SK-N-SH (cell line): ENCODE measurements around the gene KIF25. TPM values are rescaled to one million over a fixed set of nuclear protein-coding genes. Genes with fewer than 3 reads are reported as not detected.

ENCODE experiments used
- CTCF ChIA-PET: fragments of 300-600, 350-600 bp; formaldehyde crosslinking; extraction: SDS; loops from one replicate; lab custom pipeline; 2021; lab: Yijun Ruan, JAX
- POLR2A ChIA-PET: fragments of 350-600 bp; sonication (Branson Sonifier 250); formaldehyde crosslinking; extraction: SDS; loops from one replicate; lab custom pipeline; 2020; ENCODE audit warnings: antibody characterized with exemption, inconsistent platforms; lab: Yijun Ruan, JAX
- DNase-seq: peaks from one replicate; pipeline ENCODE4 v3.0.0; 2012
- H2AFZ ChIP-seq: fragments of 200-600 bp; sonication (generic); 2 replicates; pipeline ENCODE4 v1.8.1; 2016; ENCODE audit warnings: antibody characterized with exemption, mild to moderate bottlenecking, low read depth
- H3F3A ChIP-seq: fragments of 200-600 bp; sonication (generic); replicated peaks from 2 replicates; pipeline ENCODE3; 2016; ENCODE audit warnings: antibody characterized with exemption, mild to moderate bottlenecking; ENCODE audit not compliant: insufficient read depth
- H3K27ac ChIP-seq, 2 experiments: fragments of 200-500 bp in 1 of 2; fragments of 200-600 bp in 1 of 2; sonication (Bioruptor generic) in 1 of 2; sonication (generic), shearing (Covaris generic) in 1 of 2; 2 replicates each; pipeline versions ENCODE4 v1.5.1 to v1.6.1; 2014 to 2016; ENCODE audit warnings: low read depth in 2 of 2, inconsistent platforms in 1 of 2, low read length in 1 of 2, mild to moderate bottlenecking in 1 of 2, mixed read lengths in 1 of 2
- H3K27me3 ChIP-seq: fragments of 200-600 bp; sonication (generic), shearing (Covaris generic); 2 replicates; pipeline ENCODE4 v1.6.1; 2016; ENCODE audit warnings: mixed run types; ENCODE audit not compliant: insufficient read depth
- H3K36me3 ChIP-seq, 2 experiments: fragments of 200-500 bp in 1 of 2; fragments of 200-600 bp in 1 of 2; sonication (Bioruptor generic) in 1 of 2; sonication (generic) in 1 of 2; replicated peaks in 1 of 2; 2 replicates each; pipeline versions ENCODE3 to v1.5.1; 2014 to 2016; ENCODE audit warnings: low read length in 1 of 2, mild to moderate bottlenecking in 1 of 2; ENCODE audit not compliant: insufficient read depth in 2 of 2, control insufficient read depth in 1 of 2
- H3K4me1 ChIP-seq, 2 experiments: fragments of 200-500 bp in 1 of 2; fragments of 200-600 bp in 1 of 2; sonication (Bioruptor generic) in 1 of 2; sonication (generic), shearing (Covaris generic) in 1 of 2; 2 replicates each; pipeline versions ENCODE4 v1.5.1 to v1.6.1; 2014 to 2016; ENCODE audit warnings: low read depth in 1 of 2, low read length in 1 of 2, mixed run types in 1 of 2; ENCODE audit not compliant: insufficient read depth in 2 of 2, control insufficient read depth in 1 of 2
- H3K4me2 ChIP-seq: fragments of 200-600 bp; sonication (generic), shearing (Covaris generic); 2 replicates; pipeline ENCODE4 v1.6.1; 2017; ENCODE audit warnings: mixed run types
- H3K4me3 ChIP-seq, 2 experiments: fragments of 200-500 bp in 1 of 2; fragments of 200-600 bp in 1 of 2; sonication (Bioruptor generic) in 1 of 2; sonication (generic), shearing (Covaris generic) in 1 of 2; 2 replicates each; pipeline versions ENCODE4 v1.5.1 to v1.8.1; 2014 to 2016; ENCODE audit warnings: low read depth in 2 of 2, inconsistent platforms in 1 of 2, low read length in 1 of 2, mild to moderate bottlenecking in 1 of 2, mixed read lengths in 1 of 2, moderate library complexity in 1 of 2
- H3K79me2 ChIP-seq: fragments of 200-600 bp; sonication (generic); 2 replicates; pipeline ENCODE4 v1.8.1; 2017; ENCODE audit warnings: mild to moderate bottlenecking; ENCODE audit not compliant: insufficient read depth
- H3K9ac ChIP-seq: fragments of 200-600 bp; sonication (generic); 2 replicates; pipeline ENCODE4 v1.6.1; 2017; ENCODE audit warnings: mixed run types
- H3K9me2 ChIP-seq: fragments of 200-600 bp; sonication (generic); 2 replicates; pipeline ENCODE4 v1.6.1; 2017; ENCODE audit warnings: mixed run types
- H3K9me3 ChIP-seq: fragments of 200-600 bp; sonication (generic); 2 replicates; pipeline ENCODE4 v1.6.1; 2017; ENCODE audit warnings: mixed run types, mild to moderate bottlenecking, moderate library complexity
- H4K20me1 ChIP-seq: fragments of 200-600 bp; sonication (generic); 2 replicates; pipeline ENCODE4 v1.6.1; 2017; ENCODE audit warnings: mild to moderate bottlenecking, mixed run types; ENCODE audit not compliant: insufficient read depth
- CHD2 ChIP-seq: fragments of 150-350 bp; IDR thresholded peaks from 2 replicates; pipeline ENCODE4 v1.6.1; 2018; ENCODE audit warnings: low read length; ENCODE audit not compliant: partially characterized antibody
- ELF1 ChIP-seq: IDR thresholded peaks from 2 replicates; pipeline ENCODE4 v1.4.0; 2012
- EP300 ChIP-seq, 2 experiments: IDR thresholded peaks; 2 replicates each; pipeline versions ENCODE4 v1.4.0 to v1.6.1; 2012; ENCODE audit warnings: borderline replicate concordance in 1 of 2, low read depth in 1 of 2, low read length in 1 of 2
- FOSL2 ChIP-seq: IDR thresholded peaks from 2 replicates; pipeline ENCODE4 v1.4.0; 2012; ENCODE audit warnings: low read depth, mild to moderate bottlenecking, moderate library complexity, borderline replicate concordance
- FOXJ3 ChIP-seq: sonication (generic); formaldehyde crosslinking; IDR thresholded peaks from 2 replicates; pipeline ENCODE4 v1.5.1; 2020; ENCODE audit warnings: mild to moderate bottlenecking, missing genetic modification reagents
- FOXM1 ChIP-seq: IDR thresholded peaks from 2 replicates; pipeline ENCODE4 v1.4.0; 2012; ENCODE audit warnings: low read depth, mild to moderate bottlenecking
- GABPA ChIP-seq: IDR thresholded peaks from 2 replicates; pipeline ENCODE4 v1.4.0; 2012; ENCODE audit warnings: low read depth, mild to moderate bottlenecking
- JUND ChIP-seq: IDR thresholded peaks from 2 replicates; pipeline ENCODE4 v1.4.0; 2012
- NFIC ChIP-seq: IDR thresholded peaks from 2 replicates; pipeline ENCODE4 v1.4.0; 2012; ENCODE audit warnings: borderline replicate concordance
- POLR2AphosphoS5 ChIP-seq: IDR thresholded peaks from 2 replicates; pipeline ENCODE4 v1.6.1; 2012; ENCODE audit warnings: low read depth, low read length
- RAD21 ChIP-seq: IDR thresholded peaks from 2 replicates; pipeline ENCODE4 v1.6.1; 2012; ENCODE audit warnings: mild to moderate bottlenecking, low read length
- RCOR1 ChIP-seq: fragments of 150-350 bp; IDR thresholded peaks from 2 replicates; pipeline ENCODE4 v1.6.1; 2017; ENCODE audit warnings: antibody characterized with exemption, low read length
- RXRA ChIP-seq: IDR thresholded peaks from 2 replicates; pipeline ENCODE4 v1.4.0; 2012; ENCODE audit warnings: low read depth, mild to moderate bottlenecking, borderline replicate concordance
- SIN3A ChIP-seq: IDR thresholded peaks from 2 replicates; pipeline ENCODE4 v1.6.1; 2012; ENCODE audit warnings: low read depth, mild to moderate bottlenecking, low read length, moderate library complexity, borderline replicate concordance
- SMC3 ChIP-seq: IDR thresholded peaks from 2 replicates; pipeline ENCODE4 v1.6.1; 2012; ENCODE audit warnings: low read depth, low read length, improper control_type of control experiment
- TAF1 ChIP-seq: IDR thresholded peaks from 2 replicates; pipeline ENCODE4 v1.6.1; 2012; ENCODE audit warnings: low read depth, mild to moderate bottlenecking, low read length, moderate library complexity, borderline replicate concordance
- TEAD4 ChIP-seq: IDR thresholded peaks from 2 replicates; pipeline ENCODE4 v1.4.0; 2012; ENCODE audit warnings: mild to moderate bottlenecking, borderline replicate concordance; ENCODE audit not compliant: insufficient read depth
- YY1 ChIP-seq: IDR thresholded peaks from 2 replicates; pipeline ENCODE4 v1.4.0; 2012; ENCODE audit warnings: low read depth, mild to moderate bottlenecking
- WGBS: methylation state at CpG from one replicate; pipeline ENCODE4 v1.1.6; 2017; ENCODE audit warnings: low lambda C conversion rate; 5-methylcytosine and 5-hydroxymethylcytosine counted together
- polyA plus RNA-seq, 3 experiments: library from polyadenylated mRNA; depleted of rRNA; stranded (reverse); fragments of >200 nt; gene quantifications; 2 replicates each; pipeline ENCODE4 v1.2.3, GENCODE V29; 2012
- TF ChIP-seq, protein P1 (sequence below): IDR thresholded peaks from 2 replicates; pipeline ENCODE4 v1.4.0; 2012; ENCODE audit warnings: low read depth
- TF ChIP-seq, protein P2 (sequence below): fragments of 150-350 bp; IDR thresholded peaks from 2 replicates; pipeline ENCODE4 v1.6.1; 2017; ENCODE audit warnings: antibody characterized with exemption, low read length, low read depth, borderline replicate concordance
- TF ChIP-seq, protein P3 (sequence below): IDR thresholded peaks from 2 replicates; pipeline ENCODE4 v1.6.1; 2012; ENCODE audit warnings: mild to moderate bottlenecking, low read depth, low read length, moderate library complexity

The KIF25 gene
- polyA plus RNA-seq, 1 of the 3 experiments (the other 2 are of a cell fraction) = not detected

DNA sequence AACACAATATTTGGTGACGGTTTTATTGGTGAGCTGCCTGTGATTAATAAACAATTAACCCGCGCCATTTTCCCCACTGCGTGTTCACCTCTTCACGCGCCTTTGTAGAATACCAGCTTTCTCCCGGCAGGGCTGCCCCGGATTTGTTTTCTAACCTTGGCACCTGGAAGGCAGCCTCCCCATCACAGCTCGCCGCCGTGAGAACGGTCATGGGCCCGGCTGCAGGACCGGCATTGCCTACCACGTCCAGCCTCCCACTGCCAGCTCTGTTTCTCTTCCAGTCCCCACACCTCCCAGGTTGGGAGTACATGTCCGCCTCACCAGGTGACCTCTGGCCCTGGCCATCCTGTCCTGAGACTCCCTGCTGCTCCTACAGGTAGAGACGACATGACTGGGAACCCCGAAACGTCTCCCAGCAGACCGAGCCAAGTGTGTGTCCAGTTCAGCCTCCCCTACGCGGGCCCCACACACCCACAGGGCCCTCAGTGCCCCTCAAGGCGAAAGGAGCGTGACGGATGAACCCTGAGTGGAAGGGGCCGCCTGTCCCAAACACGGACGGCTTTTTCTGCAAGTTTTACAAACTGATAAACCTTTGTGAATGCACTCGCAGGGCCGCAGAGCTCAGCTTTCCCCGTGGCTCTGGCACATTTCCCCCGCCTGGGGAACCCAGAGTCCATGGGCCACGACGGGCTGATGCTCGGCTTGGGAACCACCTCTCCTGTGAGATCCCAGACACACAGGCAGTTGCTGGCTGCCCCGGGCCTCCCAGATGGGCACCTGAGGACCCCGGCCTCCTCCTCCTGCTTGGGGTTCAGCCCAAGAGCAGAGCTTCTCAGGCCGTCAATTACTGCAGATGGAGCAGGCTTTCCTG lies 55.9 kb downstream of the KIF25 start:
- Histone ChIP-seq H4K20me1 (no peaks in the 10 kb centered on the region), H3K27ac (no peak overlapping the region), H3K4me2 (no peak overlapping the region), H3K9me3 (no peaks in the 10 kb centered on the region), H3K36me3 (no peaks in the 10 kb centered on the region), H3K4me1 (peaks cover 0 to 8% of the 10 kb centered on the region in 2 experiments; a peak in 1 of 4 replicates), H3K79me2 (no peaks in the 10 kb centered on the region), H3K27me3 (no peaks in the 10 kb centered on the region), H3K9me2 (no peaks in the 10 kb centered on the region), H2AFZ (no peak overlapping the region), H3K4me3 (no peak overlapping the region), H3K9ac (no peak overlapping the region), H3F3A (no peaks in the 10 kb centered on the region)
- POLR2A ChIA-PET = no interaction called here
- 76% methylated on average over 28 of the region's 38 CpGs for WGBS
- CTCF ChIA-PET = interaction anchor here (0.6 to 1.2 kb wide), 3 partner anchors 9 to 80 kb away, joined by 3 read pairs; no protein-coding TSS in a partner anchor
- TF ChIP-seq YY1 (no peak), ELF1 (no peak), RCOR1 (no peak), RXRA (no peak), SIN3A (no peak), FOXM1 (no peak), FOSL2 (no peak), SMC3 (no peak)
- TF ChIP-seq, protein P1, sequence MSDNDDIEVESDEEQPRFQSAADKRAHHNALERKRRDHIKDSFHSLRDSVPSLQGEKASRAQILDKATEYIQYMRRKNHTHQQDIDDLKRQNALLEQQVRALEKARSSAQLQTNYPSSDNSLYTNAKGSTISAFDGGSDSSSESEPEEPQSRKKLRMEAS = no peak
- TF ChIP-seq, protein P2, sequence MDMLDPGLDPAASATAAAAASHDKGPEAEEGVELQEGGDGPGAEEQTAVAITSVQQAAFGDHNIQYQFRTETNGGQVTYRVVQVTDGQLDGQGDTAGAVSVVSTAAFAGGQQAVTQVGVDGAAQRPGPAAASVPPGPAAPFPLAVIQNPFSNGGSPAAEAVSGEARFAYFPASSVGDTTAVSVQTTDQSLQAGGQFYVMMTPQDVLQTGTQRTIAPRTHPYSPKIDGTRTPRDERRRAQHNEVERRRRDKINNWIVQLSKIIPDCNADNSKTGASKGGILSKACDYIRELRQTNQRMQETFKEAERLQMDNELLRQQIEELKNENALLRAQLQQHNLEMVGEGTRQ = no peak
- DNase-seq = no peak

DNA sequence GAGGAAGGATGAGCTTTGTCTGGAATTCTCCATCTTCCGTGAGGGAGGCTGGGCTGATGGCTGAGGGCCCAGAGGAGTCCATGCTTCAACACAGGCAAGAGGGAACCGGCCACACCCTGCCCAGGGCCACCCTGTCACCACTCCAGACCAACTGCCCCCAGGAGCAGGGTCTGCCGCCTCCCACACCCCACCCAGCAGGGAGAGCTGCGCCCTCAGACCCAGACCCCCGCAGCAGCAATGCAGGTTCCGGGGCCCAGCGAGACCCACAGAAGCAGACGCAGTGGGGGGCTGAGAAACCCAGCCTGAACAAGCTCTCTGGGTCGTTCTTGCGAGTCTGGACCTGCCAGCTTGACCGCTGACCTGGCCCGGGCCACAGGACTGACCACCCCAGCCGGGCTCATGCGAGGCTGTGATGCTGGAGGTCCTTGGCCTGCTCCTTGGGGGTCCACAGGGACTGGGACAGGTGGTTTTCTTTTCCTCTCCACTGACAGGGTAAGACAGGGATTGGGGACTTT lies 56.5 kb downstream of the KIF25 start:
- no peak overlapping the region for H3K4me2 ChIP-seq
- no peaks in the 10 kb centered on the region for H4K20me1 ChIP-seq
- H3K36me3 ChIP-seq = no peaks in the 10 kb centered on the region
- no peaks in the 10 kb centered on the region for H3K9me2 ChIP-seq
- H2AFZ ChIP-seq = no peak overlapping the region
- POLR2A ChIA-PET = no interaction called here
- H3K27ac ChIP-seq = no peak overlapping the region
- CTCF ChIA-PET = interaction anchor here (0.6 to 0.9 kb wide), 2 partner anchors 8 to 80 kb away, joined by 3 read pairs; no protein-coding TSS in a partner anchor
- no peaks in the 10 kb centered on the region for H3K27me3 ChIP-seq
- H3K79me2 ChIP-seq = no peaks in the 10 kb centered on the region
- DNase-seq = no peak
- no peaks in the 10 kb centered on the region for H3F3A ChIP-seq
- H3K4me3 ChIP-seq = no peak overlapping the region
- no peak overlapping the region for H3K9ac ChIP-seq
- H3K9me3 ChIP-seq = no peaks in the 10 kb centered on the region
- WGBS = 45% methylated on average over 2 of the region's 14 CpGs
- H3K4me1 ChIP-seq = peaks cover 0 to 8% of the 10 kb centered on the region in 2 experiments; a peak in 1 of 4 replicates
- TF ChIP-seq POLR2AphosphoS5 = no peak
- TF ChIP-seq SIN3A = no peak
- TF ChIP-seq RAD21 = no peak
- TF ChIP-seq TEAD4 = no peak
- no peak for TF ChIP-seq GABPA
- TF ChIP-seq JUND = no peak
- TF ChIP-seq, protein P3, sequence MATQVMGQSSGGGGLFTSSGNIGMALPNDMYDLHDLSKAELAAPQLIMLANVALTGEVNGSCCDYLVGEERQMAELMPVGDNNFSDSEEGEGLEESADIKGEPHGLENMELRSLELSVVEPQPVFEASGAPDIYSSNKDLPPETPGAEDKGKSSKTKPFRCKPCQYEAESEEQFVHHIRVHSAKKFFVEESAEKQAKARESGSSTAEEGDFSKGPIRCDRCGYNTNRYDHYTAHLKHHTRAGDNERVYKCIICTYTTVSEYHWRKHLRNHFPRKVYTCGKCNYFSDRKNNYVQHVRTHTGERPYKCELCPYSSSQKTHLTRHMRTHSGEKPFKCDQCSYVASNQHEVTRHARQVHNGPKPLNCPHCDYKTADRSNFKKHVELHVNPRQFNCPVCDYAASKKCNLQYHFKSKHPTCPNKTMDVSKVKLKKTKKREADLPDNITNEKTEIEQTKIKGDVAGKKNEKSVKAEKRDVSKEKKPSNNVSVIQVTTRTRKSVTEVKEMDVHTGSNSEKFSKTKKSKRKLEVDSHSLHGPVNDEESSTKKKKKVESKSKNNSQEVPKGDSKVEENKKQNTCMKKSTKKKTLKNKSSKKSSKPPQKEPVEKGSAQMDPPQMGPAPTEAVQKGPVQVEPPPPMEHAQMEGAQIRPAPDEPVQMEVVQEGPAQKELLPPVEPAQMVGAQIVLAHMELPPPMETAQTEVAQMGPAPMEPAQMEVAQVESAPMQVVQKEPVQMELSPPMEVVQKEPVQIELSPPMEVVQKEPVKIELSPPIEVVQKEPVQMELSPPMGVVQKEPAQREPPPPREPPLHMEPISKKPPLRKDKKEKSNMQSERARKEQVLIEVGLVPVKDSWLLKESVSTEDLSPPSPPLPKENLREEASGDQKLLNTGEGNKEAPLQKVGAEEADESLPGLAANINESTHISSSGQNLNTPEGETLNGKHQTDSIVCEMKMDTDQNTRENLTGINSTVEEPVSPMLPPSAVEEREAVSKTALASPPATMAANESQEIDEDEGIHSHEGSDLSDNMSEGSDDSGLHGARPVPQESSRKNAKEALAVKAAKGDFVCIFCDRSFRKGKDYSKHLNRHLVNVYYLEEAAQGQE = no peak
- TF ChIP-seq YY1 = no peak
- no peak for TF ChIP-seq RCOR1
- TF ChIP-seq ELF1 = no peak
- TF ChIP-seq, protein P2 = no peak
- TF ChIP-seq FOXM1 = no peak
- no peak for TF ChIP-seq EP300 (IDR thresholded peaks at IDR 0.05; ENCODE audit: borderline replicate concordance in 1 of 2, low read depth in 1 of 2, low read length in 1 of 2)
- no peak for TF ChIP-seq NFIC
- TF ChIP-seq TAF1 = no peak
- TF ChIP-seq FOXJ3 (CRISPR knock-in tag) = no peak
- TF ChIP-seq CHD2 = no peak
